Panc1 (cell line): Measurements from ENCODE around the gene FNIP1. TPM values are rescaled to one million over a fixed set of nuclear protein-coding genes. Genes with fewer than 3 reads are reported as not detected.
A peak's percentile ranks its signal among the peaks of the same experiment; 100 is the strongest.

Experiments used
- ATAC-seq: fragments of 200-7000 bp; cut with Tn5 transposase; 2 replicates; pipeline ENCODE4 v1.9.1; 2020; ENCODE audit warnings: mild to moderate bottlenecking, moderate library complexity
- BruUV-seq: library from RNA; stranded (reverse); fragments of 400-500 nt; replicated peaks from 2 replicates; lab custom pipeline; 2021; lab: Mats Ljungman, UMichigan
- CTCF ChIA-PET: fragments of 300-600 bp; sonication (Branson Sonifier 250); formaldehyde crosslinking; loops from one replicate; lab custom pipeline; 2022; ENCODE audit warnings: antibody characterized with exemption; lab: Charles Lee
- POLR2A ChIA-PET: fragments of 300-600 bp; sonication (Branson Sonifier 250); formaldehyde crosslinking; loops from one replicate; lab custom pipeline; 2022; ENCODE audit warnings: antibody characterized with exemption; lab: Charles Lee
- DNase-seq: peaks from one replicate; pipeline ENCODE4 v3.0.0-alpha.2; 2010; ENCODE audit warnings: low read depth, low spot score
- H3K27ac ChIP-seq: 2 replicates; pipeline ENCODE4 v1.5.1; 2011; ENCODE audit warnings: mild to moderate bottlenecking, low read length, inconsistent platforms
- H3K27me3 ChIP-seq: fragments of 200-500 bp; sonication (Bioruptor generic); 2 replicates; pipeline ENCODE4 v1.6.0; 2014; ENCODE audit warnings: low read length, inconsistent platforms; ENCODE audit not compliant: control insufficient read depth, insufficient read depth
- H3K36me3 ChIP-seq: fragments of 200-500 bp; sonication (Bioruptor generic); 2 replicates; pipeline ENCODE4 v1.5.1; 2014; ENCODE audit warnings: inconsistent platforms, mild to moderate bottlenecking, low read length, moderate library complexity; ENCODE audit not compliant: control insufficient read depth, insufficient read depth
- H3K4me1 ChIP-seq: 2 replicates; pipeline ENCODE4 v1.5.1; 2011; ENCODE audit warnings: inconsistent platforms, mild to moderate bottlenecking, low read length, moderate library complexity; ENCODE audit not compliant: control insufficient read depth, insufficient read depth
- H3K4me3 ChIP-seq, 2 experiments: 2 replicates each; pipeline ENCODE4 v1.5.1; 2011 to 2012; ENCODE audit warnings: low read depth in 2 of 2, low read length in 2 of 2, mild to moderate bottlenecking in 2 of 2, inconsistent platforms in 1 of 2, moderate library complexity in 1 of 2
- H3K9me3 ChIP-seq: fragments of 200-500 bp; sonication (Bioruptor generic); 2 replicates; pipeline ENCODE4 v1.5.1; 2014; ENCODE audit warnings: low read depth, mild to moderate bottlenecking, inconsistent platforms, low read length, moderate library complexity; ENCODE audit not compliant: control insufficient read depth, insufficient read depth
- CTCF ChIP-seq: fragments of 450-650 bp; IDR thresholded peaks from 2 replicates; pipeline ENCODE4 v1.5.1; 2017; ENCODE audit warnings: mild to moderate bottlenecking
- POLR2AphosphoS5 ChIP-seq: IDR thresholded peaks from 2 replicates; pipeline ENCODE4 v1.6.1; 2012; ENCODE audit warnings: mild to moderate bottlenecking, low read depth, low read length, moderate library complexity
- REST ChIP-seq, 2 experiments: IDR thresholded peaks; 2 replicates each; pipeline ENCODE4 v1.6.1; 2011 to 2012; ENCODE audit warnings: low read depth in 2 of 2, control low read depth in 1 of 2, low read length in 1 of 2, mild to moderate bottlenecking in 1 of 2, moderate library complexity in 1 of 2; ENCODE audit not compliant: insufficient read depth in 1 of 2
- SIN3A ChIP-seq: IDR thresholded peaks from 2 replicates; pipeline ENCODE4 v1.6.1; 2012; ENCODE audit warnings: low read depth, mild to moderate bottlenecking, low read length, moderate library complexity, borderline replicate concordance; ENCODE audit not compliant: insufficient read depth
- TCF7L2 ChIP-seq: IDR thresholded peaks from 2 replicates; pipeline ENCODE4 v1.6.1; 2011; ENCODE audit warnings: mild to moderate bottlenecking, low read depth, low read length, inconsistent platforms
- in situ Hi-C: cut with HindIII; loops from 2 replicates; pipeline ENCODE4 v1.10.0; 2016; ENCODE audit warnings: low sequenced_read_pairs, low pct_unique_long_range_greater_than_20kb
- intact Hi-C: fragments of 100-400 bp; cut with micrococcal nuclease; formaldehyde crosslinking; loops from one replicate; pipeline ENCODE4 v1.10.0; 2022; ENCODE audit not compliant: unreplicated experiment
- total RNA-seq: library from RNA; stranded (reverse); gene quantifications from one replicate; pipeline ENCODE4 v1.2.1, GENCODE V29; 2021; ENCODE audit not compliant: unreplicated experiment

FNIP1 gene
- total RNA-seq, 1 experiment from 2014 or later, result 48.3 TPM

GRCh38 chr5:131787736-131788135 is 9.1 kb downstream of the FNIP1 start:
- Histone ChIP-seq H3K36me3 (no peaks in the 10 kb centered on the region), H3K27me3 (no peaks in the 10 kb centered on the region), H3K4me1 (peaks cover 13% of the 10 kb centered on the region), H3K4me3 (no peak overlapping the region), H3K9me3 (no peaks in the 10 kb centered on the region), H3K27ac (no peak overlapping the region)
- no TSS peak for BruUV-seq
- intact Hi-C loops (no loop called here), in situ Hi-C loops (no loop called here)
- POLR2A ChIA-PET, result no interaction called here
- ATAC-seq (no peak), DNase-seq (no peak)
- CTCF ChIA-PET, result no interaction called here
- TF ChIP-seq SIN3A (no peak), CTCF (no peak), REST (IDR thresholded peaks at IDR 0.05; ENCODE audit: insufficient read depth in 1 of 2, low read depth in 2 of 2, low read length in 1 of 2) (no peak)

- no TSS peak for BruUV-seq
- peaks cover 13% of the 10 kb centered on the region for H3K4me1 ChIP-seq
- no peaks in the 10 kb centered on the region for H3K27me3 ChIP-seq
- no peak for TF ChIP-seq SIN3A
- TF ChIP-seq TCF7L2, result no peak
- no peak for TF ChIP-seq POLR2AphosphoS5
- TF ChIP-seq REST (IDR thresholded peaks at IDR 0.05; ENCODE audit: insufficient read depth in 1 of 2, low read depth in 2 of 2, low read length in 1 of 2), result no peak
- no peak for TF ChIP-seq CTCF
- intact Hi-C loops, result no loop called here
- no peaks in the 10 kb centered on the region for H3K36me3 ChIP-seq
- no peak overlapping the region for H3K4me3 ChIP-seq
- ATAC-seq, result peak; percentile 63
- in situ Hi-C loops, result no loop called here
- ChIA-PET CTCF (no interaction called here), POLR2A (no interaction called here)
- no peak overlapping the region for H3K27ac ChIP-seq
- no peaks in the 10 kb centered on the region for H3K9me3 ChIP-seq
- DNase-seq, result no peak
Observed at GRCh38 chr5:131786900-131787692, 9.7 kb downstream of the FNIP1 start.
